Astrocyte of the hippocampus (primary cell): ENCODE data around the gene HOMEZ.
"Not testable (repeated sequence)": the region's sequence is repeated elsewhere in the genome, so short reads cannot be mapped to it uniquely, and the experiment has no call there.

Source experiments
- DNase-seq: peaks from one replicate; pipeline ENCODE4 v3.0.0; 2011; ENCODE audit warnings: low read depth, low spot score

The HOMEZ gene, protein sequence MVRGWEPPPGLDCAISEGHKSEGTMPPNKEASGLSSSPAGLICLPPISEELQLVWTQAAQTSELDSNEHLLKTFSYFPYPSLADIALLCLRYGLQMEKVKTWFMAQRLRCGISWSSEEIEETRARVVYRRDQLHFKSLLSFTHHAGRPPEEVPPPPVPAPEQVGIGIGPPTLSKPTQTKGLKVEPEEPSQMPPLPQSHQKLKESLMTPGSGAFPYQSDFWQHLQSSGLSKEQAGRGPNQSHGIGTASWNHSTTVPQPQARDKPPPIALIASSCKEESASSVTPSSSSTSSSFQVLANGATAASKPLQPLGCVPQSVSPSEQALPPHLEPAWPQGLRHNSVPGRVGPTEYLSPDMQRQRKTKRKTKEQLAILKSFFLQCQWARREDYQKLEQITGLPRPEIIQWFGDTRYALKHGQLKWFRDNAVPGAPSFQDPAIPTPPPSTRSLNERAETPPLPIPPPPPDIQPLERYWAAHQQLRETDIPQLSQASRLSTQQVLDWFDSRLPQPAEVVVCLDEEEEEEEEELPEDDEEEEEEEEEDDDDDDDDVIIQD

GRCh38 chr14:23286020-23286901, at the start of gene HOMEZ:
TSS of gene HOMEZ (minus strand) at chr14:23286132. CDS start at chr14:23285952, 180 bp downstream.
- DNase-seq = peak; percentile 99

GRCh38 chr14:23335623-23336022, 49.7 kb upstream of the HOMEZ start:
- no peak for DNase-seq

GRCh38 chr14:23327947-23328744, 42.2 kb upstream of the HOMEZ start:
- DNase-seq = peak; percentile 83

DNA sequence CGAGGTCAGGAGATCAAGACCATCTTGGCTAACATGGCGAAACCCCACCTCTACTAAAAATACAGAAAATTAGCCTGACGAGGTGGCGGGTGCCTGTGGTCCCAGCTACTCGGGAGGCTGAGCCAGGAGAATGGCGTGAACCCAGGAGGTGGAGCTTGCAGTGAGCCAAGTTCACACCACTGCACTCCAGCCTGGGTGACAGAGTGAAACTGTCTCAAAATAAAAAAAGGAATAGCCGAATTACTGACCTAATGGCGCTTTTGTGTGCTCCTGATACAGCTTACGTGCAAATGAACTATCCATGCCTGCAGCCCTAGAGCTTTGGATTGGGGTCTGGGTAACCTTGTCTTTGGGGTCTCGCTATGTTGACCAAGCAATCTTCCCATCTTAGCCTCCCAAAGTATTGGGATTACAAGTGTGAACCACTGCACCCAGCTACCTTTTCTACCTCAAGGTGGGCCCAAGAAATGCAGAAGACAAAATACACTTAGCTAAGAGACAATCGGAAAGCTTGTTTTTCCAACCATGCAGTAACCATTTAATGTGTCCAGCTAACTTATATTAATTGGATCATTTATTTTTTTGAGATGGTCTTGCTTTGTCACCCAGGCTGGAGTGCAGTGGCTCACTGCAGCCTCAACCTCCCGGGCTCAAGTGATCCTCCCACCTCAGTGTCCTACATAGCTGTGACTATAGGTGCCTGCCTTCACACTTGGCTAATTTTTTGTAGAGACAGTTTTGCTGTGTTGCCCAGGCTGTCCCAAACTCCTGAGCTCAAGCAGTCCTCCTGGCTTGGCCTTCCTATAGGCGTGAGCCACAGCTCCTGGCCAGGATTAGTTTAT, 40.8 kb upstream of the HOMEZ start:
- no peak for DNase-seq

GRCh38 chr14:23325746-23326145, 39.8 kb upstream of the HOMEZ start:
- DNase-seq = not testable (repeated sequence)

GRCh38 chr14:23324993-23325392, 39.1 kb upstream of the HOMEZ start:
- DNase-seq = no peak

DNA sequence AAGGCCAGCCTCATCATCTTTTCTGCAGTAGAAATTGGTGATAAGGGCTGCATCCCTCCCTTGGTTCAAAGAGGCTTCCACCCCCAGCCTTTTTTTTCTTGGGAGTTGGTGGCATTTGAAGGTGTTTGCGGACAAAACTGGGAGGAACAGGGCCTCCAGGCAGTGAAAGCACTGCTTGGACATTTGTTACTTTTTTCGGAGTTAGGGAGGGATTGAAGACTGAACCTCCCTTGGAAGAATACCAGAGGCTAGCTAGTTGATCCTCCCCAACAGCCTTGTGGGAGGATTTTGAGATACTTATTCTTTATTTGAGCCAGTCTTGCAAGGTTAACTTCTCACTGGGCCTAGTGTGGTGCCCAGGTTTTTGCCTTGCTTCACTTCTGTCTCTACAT, 38.5 kb upstream of the HOMEZ start:
- DNase-seq = no peak

DNA sequence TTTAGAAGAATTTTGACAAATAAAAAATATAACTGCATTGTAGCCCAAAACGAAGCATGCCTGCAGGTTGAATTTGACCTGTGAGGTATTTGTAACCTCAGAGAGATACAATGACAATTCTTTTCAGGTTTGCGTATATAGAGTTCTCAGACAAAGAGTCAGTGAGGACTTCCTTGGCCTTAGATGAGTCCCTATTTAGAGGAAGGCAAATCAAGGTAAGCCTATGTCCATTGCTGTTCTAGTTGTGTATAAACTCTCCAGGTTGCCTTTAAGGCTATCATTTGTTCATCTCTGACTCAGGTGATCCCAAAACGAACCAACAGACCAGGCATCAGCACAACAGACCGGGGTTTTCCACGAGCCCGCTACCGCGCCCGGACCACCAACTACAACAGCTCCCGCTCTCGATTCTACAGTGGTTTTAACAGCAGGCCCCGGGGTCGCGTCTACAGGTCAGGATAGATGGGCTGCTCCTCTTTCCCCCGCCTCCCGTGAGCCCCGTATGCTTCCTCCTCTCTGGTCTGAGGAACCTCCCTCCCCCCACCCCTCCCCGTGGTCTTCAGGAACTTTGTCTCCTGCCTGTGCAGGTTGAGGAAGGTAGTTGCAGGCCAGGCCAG, 38.0 kb upstream of the HOMEZ start:
- no peak for DNase-seq

GRCh38 chr14:23322568-23323517, 36.9 kb upstream of the HOMEZ start:
- DNase-seq = no peak

DNA sequence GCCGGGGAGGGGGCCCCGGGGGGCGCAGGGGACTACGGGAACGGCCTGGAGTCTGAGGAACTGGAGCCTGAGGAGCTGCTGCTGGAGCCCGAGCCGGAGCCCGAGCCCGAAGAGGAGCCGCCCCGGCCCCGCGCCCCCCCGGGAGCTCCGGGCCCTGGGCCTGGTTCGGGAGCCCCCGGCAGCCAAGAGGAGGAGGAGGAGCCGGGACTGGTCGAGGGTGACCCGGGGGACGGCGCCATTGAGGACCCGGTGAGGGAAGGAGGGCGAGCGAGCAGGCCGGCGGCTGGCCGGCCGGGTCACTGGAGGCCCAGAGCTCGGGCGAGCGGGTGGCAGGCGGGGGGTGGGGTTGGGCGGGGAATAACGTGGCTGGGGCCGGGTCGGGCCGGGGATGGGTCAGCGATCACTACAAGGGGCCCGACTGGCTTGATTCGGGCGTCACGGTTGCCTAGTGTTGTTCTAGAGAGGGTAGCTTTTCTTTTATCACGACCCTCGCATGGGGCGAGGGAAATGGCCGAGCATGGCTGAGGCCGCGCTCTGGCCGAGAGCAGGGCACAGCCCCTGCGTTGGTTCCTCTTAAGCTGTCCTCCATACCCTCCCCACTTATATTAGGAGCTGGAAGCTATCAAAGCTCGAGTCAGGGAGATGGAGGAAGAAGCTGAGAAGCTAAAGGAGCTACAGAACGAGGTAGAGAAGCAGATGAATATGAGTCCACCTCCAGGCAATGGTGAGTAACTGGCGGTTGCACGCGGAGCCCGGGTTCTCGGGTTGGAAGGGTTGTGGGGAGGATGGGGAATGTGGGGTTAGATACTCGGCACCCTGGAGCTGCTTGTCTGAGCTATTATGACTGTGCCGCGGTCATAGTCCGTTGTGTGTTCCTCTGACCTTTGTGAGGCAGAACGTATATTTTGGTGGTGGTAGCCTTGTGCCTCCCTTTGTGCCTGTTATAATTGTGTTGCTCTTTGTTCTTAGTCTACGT, 35.9 kb upstream of the HOMEZ start:
- DNase-seq = peak; percentile 70

DNA sequence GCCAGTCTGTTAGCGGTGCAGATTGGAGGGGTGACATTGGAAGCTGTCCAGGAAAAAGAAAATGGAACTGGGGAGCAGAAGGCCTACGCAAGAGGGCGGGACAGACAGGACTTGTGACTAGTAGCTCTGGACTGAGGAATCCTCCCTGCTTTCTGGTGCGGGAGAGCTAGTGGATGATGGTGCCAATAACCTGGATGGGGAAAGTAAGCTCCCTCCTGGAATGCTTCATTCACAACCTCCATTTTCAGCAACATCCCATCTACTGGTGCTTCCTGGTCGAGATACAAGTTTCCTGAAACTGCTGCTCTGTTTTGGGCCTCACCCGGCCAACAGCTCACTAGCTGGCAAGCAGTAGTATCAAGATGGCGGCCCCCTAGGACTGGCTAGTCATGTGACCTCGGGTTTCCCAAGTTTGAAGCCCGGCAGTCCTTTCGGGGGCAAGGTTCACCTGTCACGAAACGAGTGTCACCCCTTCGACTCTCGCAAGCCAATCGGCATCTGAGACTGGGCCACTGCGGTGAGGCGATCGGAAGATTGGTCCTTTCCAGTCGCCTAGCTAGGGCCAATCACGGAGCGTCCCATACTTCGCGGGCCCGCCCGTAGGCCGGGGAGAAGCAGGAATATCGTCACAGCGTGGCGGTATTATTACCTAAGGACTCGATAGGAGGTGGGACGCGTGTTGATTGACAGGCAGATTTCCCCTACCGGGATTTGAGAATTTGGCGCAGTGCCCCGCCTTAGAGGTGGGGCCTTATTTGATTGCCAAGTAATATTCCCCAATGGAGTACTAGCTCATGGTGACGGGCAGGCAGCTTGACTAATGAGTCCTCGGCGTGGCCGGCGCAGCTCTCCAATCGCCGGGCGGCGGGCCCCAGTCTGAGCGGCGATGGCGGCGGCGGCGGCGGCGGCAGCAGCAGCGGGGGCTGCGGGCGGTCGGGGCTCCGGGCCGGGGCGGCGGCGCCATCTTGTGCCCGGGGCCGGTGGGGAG, 34.9 kb upstream of the HOMEZ start, which contains the start of gene PABPN1:
Gene PABPN1, plus strand, starts transcription at position 874 of the 988 bp plus-strand sequence. Its CDS starts 13 bp downstream, at position 887.
- peak; percentile 100 for DNase-seq

DNA sequence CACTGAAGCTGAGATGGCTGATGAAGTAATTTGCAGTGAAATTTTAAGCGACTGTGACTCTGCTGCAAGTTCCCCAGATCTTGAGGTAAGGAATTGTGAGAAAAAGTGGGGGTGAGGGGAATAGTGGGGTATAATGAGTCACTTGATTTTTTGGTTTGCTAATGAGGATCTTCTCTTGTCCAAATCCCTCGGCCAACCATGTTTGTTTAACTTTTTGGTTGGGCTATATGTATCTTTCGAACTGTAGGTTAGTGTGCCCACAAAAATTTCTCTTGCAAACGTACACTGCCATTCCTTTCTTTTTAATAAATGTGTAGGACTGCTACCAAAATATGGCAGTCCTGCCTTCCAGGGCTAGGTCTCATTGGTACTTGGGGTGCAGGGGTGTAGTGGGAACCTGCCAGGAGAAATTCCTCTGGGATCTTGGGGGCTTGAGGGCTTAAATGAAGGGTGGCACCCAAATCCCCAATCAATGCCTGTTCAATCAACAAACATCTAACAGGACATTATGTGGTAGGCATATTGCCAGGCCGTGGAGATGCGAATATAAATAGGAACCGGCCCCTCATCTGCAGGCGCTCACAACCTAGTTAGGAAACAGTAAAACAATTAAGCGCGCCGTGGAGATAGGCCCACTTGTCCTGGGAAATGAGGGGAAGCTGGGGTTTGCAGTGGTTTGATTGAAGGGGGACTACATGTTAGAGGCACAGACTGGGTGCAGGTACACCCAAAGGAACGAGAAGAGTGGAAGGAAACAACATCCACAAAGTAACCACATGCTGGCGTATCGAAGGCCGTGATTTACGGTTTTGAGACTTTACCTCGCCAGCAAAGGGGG, 34.0 kb upstream of the HOMEZ start:
- no peak for DNase-seq

- no peak for DNase-seq
Measured at GRCh38 chr14:23316300-23316699, 30.4 kb upstream of the HOMEZ start.

DNA sequence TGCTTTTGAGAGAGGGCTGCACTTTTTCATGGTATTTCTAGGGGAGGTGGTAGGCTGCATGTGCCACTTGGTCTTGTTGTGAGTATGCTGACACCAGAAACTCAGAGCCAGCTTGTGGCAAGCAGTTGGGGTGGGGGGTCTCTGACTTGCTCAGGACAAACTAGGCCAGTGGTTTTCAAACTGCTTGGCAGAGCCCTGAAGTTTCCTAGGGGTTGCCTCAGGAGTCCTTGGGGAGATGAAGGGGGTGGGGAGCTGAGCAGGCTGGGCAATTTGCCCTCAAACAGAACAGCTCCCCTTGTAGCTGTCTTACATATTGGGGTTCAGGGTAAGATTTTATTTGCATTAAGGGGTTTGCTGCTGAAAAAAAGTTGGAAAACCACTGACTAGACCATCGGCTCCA, 24.6 kb upstream of the HOMEZ start:
- no peak for DNase-seq

DNA sequence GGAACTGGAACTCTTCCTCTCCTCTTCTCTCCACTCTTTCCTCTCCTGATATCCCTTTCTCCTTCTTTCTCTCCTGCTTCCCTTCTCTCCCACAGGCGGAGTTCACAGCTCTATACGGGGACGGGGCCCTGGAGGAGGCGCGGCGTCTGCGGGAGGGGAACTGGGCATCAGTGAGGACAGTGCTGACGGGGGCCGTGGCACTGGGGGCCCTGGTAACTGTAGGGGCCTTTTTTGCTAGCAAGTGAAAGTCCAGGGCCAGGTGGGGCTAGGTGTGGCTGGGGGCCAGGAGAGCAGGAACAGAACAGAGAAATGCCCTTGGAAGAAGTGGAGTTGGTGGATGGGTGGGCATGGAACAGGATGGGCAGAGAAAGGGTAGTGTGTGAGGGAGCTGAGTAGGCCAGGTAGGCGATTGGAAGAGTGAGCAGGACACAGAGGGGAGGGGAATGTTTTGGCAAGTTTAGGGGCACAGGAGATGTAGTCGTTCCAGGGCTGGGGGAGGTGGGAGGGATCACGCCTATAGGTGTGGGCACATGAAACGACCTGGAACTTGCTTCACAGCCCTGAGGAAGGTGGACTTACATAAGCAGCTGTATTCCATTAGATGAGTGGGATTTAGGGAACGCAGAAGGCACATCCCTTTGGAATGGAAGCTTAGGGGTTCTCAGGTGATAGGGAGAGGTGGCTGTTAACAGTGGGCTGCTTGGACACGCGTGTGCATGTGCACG, 23.0 kb upstream of the HOMEZ start:
- no peak for DNase-seq
